Ishikawa (cell line): Measurements from ENCODE around the gene ST6GALNAC3.

Experiments used
- CEBPB ChIP-seq: IDR thresholded peaks from 2 replicates; pipeline ENCODE4 v1.6.1; 2012
- CREB1 ChIP-seq: IDR thresholded peaks from 2 replicates; pipeline ENCODE4 v1.6.1; 2012; ENCODE audit warnings: low read depth
- EGR1 ChIP-seq: IDR thresholded peaks from 2 replicates; pipeline ENCODE4 v1.6.1; 2012
- EP300 ChIP-seq: IDR thresholded peaks from 2 replicates; pipeline ENCODE4 v1.6.1; 2012; ENCODE audit warnings: borderline replicate concordance
- FOXM1 ChIP-seq: IDR thresholded peaks from 2 replicates; pipeline ENCODE4 v1.6.1; 2012; ENCODE audit warnings: low read depth, borderline replicate concordance
- NFIC ChIP-seq: IDR thresholded peaks from 2 replicates; pipeline ENCODE4 v1.6.1; 2012
- RAD21 ChIP-seq: IDR thresholded peaks from 2 replicates; pipeline ENCODE4 v1.6.1; 2012; ENCODE audit warnings: low read depth
- TAF1 ChIP-seq: IDR thresholded peaks from 2 replicates; pipeline ENCODE4 v1.6.1; 2012; ENCODE audit warnings: low read depth, mild to moderate bottlenecking
- TCF12 ChIP-seq: IDR thresholded peaks from 2 replicates; pipeline ENCODE4 v1.6.1; 2012; ENCODE audit warnings: low read depth
- TEAD4 ChIP-seq: IDR thresholded peaks from 2 replicates; pipeline ENCODE4 v1.6.1; 2012
- YY1 ChIP-seq: IDR thresholded peaks from 2 replicates; pipeline ENCODE4 v1.6.1; 2012; ENCODE audit warnings: low read depth
- ZBTB7A ChIP-seq: IDR thresholded peaks from 2 replicates; pipeline ENCODE4 v1.6.1; 2012; ENCODE audit warnings: low read depth
- TF ChIP-seq, protein P1 (sequence below): IDR thresholded peaks from 2 replicates; pipeline ENCODE4 v1.6.1; 2012
- TF ChIP-seq, protein P2 (sequence below): IDR thresholded peaks from 2 replicates; pipeline ENCODE4 v1.6.1; 2012; ENCODE audit warnings: low read depth, mild to moderate bottlenecking

DNA sequence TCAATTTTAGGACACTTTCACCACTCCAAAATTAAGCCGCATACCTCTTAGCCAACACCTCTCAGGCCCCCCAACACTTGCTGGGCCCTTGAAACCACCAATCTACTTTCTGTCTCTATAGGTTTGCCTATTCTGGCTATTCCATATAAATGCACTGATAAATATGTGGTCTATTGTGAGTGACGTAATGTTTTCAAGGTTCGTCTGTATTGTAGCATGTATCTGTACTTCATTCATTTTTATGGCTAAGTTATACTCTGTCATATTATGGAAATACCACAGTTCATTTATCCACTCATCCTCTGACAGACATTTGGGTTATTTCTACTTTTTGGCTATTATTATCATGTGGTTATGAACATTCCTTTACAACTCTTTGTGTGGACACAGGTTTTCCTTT, 432.8 kb downstream of the ST6GALNAC3 start:
- TF ChIP-seq, protein P1, sequence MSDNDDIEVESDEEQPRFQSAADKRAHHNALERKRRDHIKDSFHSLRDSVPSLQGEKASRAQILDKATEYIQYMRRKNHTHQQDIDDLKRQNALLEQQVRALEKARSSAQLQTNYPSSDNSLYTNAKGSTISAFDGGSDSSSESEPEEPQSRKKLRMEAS = no peak
- no peak for TF ChIP-seq RAD21
- no peak for TF ChIP-seq TCF12
- TF ChIP-seq CREB1 = no peak
- TF ChIP-seq TAF1 = no peak
- TF ChIP-seq EGR1 = no peak
- no peak for TF ChIP-seq NFIC
- no peak for TF ChIP-seq EP300
- no peak for TF ChIP-seq CEBPB
- no peak for TF ChIP-seq FOXM1
- TF ChIP-seq, protein P2, sequence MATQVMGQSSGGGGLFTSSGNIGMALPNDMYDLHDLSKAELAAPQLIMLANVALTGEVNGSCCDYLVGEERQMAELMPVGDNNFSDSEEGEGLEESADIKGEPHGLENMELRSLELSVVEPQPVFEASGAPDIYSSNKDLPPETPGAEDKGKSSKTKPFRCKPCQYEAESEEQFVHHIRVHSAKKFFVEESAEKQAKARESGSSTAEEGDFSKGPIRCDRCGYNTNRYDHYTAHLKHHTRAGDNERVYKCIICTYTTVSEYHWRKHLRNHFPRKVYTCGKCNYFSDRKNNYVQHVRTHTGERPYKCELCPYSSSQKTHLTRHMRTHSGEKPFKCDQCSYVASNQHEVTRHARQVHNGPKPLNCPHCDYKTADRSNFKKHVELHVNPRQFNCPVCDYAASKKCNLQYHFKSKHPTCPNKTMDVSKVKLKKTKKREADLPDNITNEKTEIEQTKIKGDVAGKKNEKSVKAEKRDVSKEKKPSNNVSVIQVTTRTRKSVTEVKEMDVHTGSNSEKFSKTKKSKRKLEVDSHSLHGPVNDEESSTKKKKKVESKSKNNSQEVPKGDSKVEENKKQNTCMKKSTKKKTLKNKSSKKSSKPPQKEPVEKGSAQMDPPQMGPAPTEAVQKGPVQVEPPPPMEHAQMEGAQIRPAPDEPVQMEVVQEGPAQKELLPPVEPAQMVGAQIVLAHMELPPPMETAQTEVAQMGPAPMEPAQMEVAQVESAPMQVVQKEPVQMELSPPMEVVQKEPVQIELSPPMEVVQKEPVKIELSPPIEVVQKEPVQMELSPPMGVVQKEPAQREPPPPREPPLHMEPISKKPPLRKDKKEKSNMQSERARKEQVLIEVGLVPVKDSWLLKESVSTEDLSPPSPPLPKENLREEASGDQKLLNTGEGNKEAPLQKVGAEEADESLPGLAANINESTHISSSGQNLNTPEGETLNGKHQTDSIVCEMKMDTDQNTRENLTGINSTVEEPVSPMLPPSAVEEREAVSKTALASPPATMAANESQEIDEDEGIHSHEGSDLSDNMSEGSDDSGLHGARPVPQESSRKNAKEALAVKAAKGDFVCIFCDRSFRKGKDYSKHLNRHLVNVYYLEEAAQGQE = no peak
- TF ChIP-seq YY1 = no peak
- TF ChIP-seq TEAD4 = no peak
- TF ChIP-seq ZBTB7A = no peak
